ENCODE measurements around the gene CALCOCO2. TPM values are rescaled to one million over a fixed set of nuclear protein-coding genes. Genes with fewer than 3 reads are reported as not detected.
"Not testable (repeated sequence)": the region's sequence is repeated elsewhere in the genome, so short reads cannot be mapped to it uniquely, and the experiment has no call there.

The CALCOCO2 gene
- 133 TPM for polyA plus RNA-seq (2012; ENCODE audit: insufficient read depth, insufficient read length)

DNA sequence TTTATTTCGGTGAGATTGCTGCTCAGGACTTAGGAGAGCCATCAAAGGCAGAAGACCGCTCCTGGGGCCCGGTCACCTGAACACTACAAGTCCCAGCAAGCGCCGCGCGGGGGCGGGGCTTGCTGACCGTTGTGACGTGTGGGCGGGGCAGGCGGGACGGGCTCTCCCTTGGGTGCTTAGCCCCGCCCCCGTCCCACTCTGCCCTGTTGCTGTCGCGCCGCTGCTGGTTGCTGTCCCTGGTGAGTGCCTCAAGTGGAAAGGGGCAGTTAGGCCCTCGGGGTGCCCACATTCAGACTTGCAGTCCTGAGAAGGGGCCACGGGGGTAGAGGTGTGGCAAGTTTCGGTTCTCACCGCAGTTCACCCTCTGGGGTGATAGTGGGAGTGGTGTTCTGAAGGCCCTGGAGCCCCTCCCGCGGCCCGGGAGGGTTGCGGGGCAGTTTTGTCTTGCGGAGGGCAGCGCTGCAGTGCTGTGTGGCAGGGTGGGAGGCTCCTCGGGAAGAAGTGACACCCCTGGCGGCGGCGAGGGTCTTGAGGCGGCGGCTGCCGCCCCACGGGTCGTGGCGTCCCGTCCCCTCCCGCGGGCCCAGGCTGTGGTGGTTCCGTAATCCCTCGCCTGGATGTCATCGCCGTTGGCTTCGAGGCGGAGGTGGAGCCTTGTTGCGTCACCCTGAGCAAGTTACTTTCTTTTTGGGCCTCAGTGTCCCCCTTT is at the start of gene CALCOCO2:
TSS of gene CALCOCO2 (plus strand) at position 196 of the 709 bp plus-strand sequence. CDS start 10,673 bp downstream, outside the sequence.
- peak; percentile 81 for DNase-seq (ENCODE audit: low read depth, low spot score)
- H3K4me3 ChIP-seq (ENCODE audit: low read length): peak within 1 kb of the TSS; percentile 92

- no peak overlapping the region for H3K4me3 ChIP-seq (ENCODE audit: low read length)
- DNase-seq (ENCODE audit: low read depth, low spot score): no peak
Measured at GRCh38 chr17:48787828-48788227, 43.0 kb upstream of the CALCOCO2 start.

GRCh38 chr17:48790607-48791127 is 40.2 kb upstream of the CALCOCO2 start:
- no peak for DNase-seq (ENCODE audit: low read depth, low spot score)
- no peak overlapping the region for H3K4me3 ChIP-seq (ENCODE audit: low read length)

GRCh38 chr17:48791128-48792032 is 39.5 kb upstream of the CALCOCO2 start:
- H3K4me3 ChIP-seq (ENCODE audit: low read length): no peak overlapping the region

DNA sequence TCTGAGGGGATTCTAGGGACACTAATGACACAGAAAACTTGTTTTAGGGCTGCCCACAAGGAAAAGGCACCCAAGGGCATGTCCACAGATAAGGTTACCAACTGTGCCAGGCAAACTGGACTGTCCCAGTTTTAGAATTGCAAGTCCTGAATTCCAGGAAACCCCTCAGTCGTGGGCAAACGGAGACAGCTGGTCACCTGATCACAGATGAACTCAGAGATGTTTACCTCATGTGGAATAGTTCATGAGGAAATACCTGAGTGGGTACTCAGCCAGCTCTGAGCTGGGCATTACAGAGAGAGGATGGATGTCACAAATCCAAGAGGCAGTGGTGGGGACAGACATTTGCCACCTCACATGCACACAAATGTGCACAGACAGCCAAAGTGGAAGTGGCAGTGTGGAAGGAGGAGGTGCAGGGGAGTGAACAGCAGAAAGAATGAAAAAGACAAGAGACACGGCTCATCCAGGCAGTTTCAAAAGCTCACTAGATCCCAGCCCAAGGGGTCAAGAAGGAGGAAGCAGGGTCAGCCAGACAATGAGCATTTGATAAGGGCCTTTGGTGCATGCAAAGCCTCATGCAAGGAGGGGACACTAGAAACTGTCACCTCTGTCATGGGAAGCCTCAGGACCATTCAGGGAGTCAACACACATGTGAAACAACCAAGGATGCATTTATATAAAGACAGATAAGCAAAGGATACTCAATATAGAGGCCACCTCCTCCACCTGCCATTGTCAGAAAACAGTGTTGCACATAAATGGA is 38.6 kb upstream of the CALCOCO2 start:
- no peak for DNase-seq (ENCODE audit: low read depth, low spot score)
- H3K4me3 ChIP-seq (ENCODE audit: low read length): no peak overlapping the region

More at GRCh38 chr17:48791128-48792032, 39.5 kb upstream of the CALCOCO2 start:
- no peak for DNase-seq (ENCODE audit: low read depth, low spot score)

DNA sequence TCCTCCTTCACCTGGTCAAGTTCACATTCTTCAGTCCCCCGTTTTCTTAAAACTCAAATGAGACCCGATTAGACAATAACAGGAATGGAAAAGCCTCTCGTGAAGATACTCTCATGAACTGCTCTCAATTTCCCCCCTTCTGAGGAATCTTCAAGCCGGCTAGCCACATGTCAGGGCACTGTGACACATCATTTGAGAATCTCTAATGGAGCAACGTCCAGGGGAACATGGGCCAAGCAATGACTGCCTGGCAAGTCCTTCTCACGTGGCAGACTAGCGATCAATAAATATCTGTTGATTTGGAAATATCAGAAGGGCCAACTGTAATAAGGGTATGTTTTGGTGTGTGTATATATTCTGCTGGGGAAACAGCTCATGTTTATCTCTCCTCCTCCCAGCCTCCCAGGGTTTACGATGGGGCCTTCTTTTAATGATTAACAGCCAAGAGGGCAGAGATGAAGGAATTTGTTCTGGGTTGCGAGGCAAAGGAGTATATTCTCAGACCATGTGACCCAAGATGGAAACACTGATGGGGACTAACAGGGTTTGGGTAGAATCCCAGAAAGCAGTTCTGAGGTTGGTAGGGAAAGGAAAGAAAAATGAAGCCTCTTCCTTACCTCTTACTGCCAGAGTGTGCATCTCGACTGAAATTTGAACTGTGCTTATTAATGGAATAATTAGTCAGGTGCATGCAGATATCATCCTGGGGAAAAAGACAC is 35.2 kb upstream of the CALCOCO2 start:
- no peak overlapping the region for H3K4me3 ChIP-seq (ENCODE audit: low read length)
- DNase-seq (ENCODE audit: low read depth, low spot score): no peak

DNA sequence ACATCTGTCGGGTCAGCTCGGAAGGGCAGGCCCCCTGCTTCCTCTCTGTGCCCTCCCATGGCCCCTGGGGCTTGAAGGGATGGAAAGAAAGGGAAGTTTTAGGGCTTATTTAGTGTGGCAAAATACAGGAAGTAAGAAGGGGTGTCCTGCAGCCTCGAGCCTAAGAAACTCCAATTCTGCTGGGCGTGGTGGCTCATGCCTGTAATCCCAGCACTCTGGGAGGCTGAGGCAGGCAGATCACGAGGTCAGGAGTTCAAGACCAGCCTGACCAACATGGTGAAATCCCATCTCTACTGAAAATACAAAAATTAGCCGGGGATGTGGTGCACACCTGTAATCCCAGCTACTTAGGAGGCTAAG is 34.7 kb upstream of the CALCOCO2 start:
- not testable (repeated sequence) for DNase-seq (ENCODE audit: low read depth, low spot score)

GRCh38 chr17:48799069-48799723 is 31.6 kb upstream of the CALCOCO2 start:
- no peak overlapping the region for H3K4me3 ChIP-seq (ENCODE audit: low read length)
- DNase-seq (ENCODE audit: low read depth, low spot score): no peak

More for the DNA sequence above, 34.7 kb upstream of the CALCOCO2 start:
- H3K4me3 ChIP-seq (ENCODE audit: low read length): not testable (repeated sequence)

DNA sequence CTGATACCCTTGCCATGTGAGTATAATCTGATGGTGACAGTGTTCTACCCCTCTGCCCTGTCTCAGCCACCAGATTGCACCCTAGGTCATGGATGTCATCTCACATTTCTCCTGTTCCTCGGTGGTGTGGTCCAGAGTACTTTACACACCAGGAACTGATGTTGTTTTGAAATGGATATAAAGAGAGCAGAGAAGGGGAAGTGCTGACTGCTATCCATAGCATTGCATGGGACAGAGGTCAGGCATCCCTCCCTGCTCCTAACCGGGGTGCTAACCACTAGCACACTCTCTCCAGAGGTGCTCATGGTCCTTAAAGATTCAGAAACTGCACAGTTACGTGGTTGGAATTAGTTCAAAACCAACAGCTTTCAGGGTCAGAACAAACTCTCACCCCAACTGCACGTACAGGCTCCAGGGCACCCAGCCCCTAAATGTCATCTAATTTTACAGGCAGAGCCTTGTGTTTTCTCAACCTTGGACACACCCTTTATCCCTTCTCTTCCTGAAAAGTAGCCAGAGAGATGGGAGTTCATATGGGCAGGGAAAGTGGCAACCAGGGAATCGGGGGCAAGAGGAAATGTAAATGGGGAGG is 30.1 kb upstream of the CALCOCO2 start:
- no peak for DNase-seq (ENCODE audit: low read depth, low spot score)
- H3K4me3 ChIP-seq (ENCODE audit: low read length): no peak overlapping the region

GRCh38 chr17:48804936-48805411 is 25.9 kb upstream of the CALCOCO2 start:
- H3K4me3 ChIP-seq (ENCODE audit: low read length): no peak overlapping the region
- peak; percentile 57 for DNase-seq (ENCODE audit: low read depth, low spot score)

DNA sequence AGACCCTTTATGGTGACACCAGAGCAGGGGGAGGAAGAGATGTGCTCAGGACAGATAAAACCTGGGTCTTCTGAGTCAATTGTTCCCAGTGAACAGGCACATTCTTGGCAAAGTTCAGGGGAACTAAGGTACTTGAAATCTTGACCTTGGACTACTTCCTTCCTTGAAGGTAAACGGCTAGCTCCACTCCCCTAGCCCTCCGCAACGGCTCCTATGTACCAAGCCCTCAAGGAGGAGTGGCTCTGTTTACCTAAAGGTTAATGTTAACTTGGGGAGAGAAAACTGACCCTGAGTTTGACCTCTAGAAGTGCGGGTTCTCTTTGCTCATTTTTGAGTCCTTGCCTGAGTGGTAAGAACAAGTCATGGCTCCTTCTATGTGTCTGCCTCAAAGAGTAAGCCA is 21.7 kb upstream of the CALCOCO2 start:
- no peak overlapping the region for H3K4me3 ChIP-seq (ENCODE audit: low read length)
- DNase-seq (ENCODE audit: low read depth, low spot score): no peak

DNA sequence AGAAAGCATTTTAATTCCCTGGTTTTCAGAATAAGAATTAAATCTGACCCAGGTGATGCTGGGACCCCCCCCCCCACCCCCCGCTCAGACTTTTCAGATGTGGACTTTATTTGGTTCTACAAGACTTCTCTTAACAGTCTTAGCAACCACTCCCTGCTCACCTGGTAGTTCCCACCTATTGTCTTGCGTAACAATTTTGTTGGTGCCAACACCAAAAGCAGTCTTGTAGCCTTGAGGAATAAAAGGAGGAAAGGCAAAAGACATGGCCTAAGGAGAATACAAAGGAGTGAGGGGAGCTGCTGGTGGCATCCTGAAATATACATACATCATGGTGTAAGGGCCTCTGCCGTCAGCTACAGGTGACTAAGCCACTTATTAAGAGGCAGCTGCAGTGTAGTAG is 18.8 kb upstream of the CALCOCO2 start:
- no peak overlapping the region for H3K4me3 ChIP-seq (ENCODE audit: low read length)
- DNase-seq (ENCODE audit: low read depth, low spot score): no peak

DNA sequence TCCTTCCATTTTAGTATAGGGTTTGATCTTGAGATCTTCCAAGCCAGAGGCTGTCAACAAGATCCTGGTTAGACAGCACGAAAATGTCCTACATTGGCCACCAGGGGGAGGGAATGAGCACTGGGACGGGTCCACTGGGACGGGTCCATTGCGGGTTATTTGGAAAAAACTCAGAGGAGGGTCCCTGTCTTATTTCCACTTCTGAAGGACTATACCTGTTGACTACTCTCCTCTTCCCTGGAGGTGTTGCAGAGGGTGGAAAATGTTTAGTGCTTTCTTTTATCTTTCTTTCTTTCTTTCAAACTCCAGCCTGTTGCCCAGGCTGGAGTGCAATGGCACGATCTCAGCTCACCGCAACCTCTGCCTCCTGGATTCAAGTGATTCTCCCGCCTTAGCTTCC is 16.3 kb upstream of the CALCOCO2 start:
- no peak overlapping the region for H3K4me3 ChIP-seq (ENCODE audit: low read length)
- peak; percentile 49 for DNase-seq (ENCODE audit: low read depth, low spot score)

GRCh38 chr17:48815311-48815710 is 15.5 kb upstream of the CALCOCO2 start:
- H3K4me3 ChIP-seq (ENCODE audit: low read length): no peak overlapping the region
- DNase-seq (ENCODE audit: low read depth, low spot score): no peak

DNA sequence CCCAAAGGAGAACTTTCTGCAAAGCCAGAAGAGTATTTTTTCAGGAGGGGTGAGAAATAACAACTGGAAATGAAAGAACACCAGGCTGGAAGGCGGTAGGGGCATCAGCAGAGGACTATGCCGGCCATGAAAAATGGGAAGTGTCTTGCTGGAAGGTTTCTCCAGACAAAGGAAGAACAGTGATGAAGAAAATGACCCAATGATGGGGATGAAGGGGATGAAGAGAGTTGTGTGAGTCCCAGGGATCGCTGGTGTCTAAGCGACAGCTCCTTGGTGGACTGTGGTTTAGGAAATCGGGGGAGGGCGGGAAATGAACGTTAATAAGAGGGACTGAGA is 14.4 kb upstream of the CALCOCO2 start:
- no peak for DNase-seq (ENCODE audit: low read depth, low spot score)
- peak overlapping the region; percentile 59 for H3K4me3 ChIP-seq (ENCODE audit: low read length)

- peak; percentile 87 for DNase-seq (ENCODE audit: low read depth, low spot score)
- peak within 1 kb of the TSS; percentile 59 for H3K4me3 ChIP-seq (ENCODE audit: low read length)
Measured at GRCh38 chr17:48816774-48817590, 13.9 kb upstream of the CALCOCO2 start, which contains the start of gene TTLL6. Gene TTLL6 (minus strand): TSS chr17:48817229. CDS start chr17:48817072, 157 bp downstream.

DNA sequence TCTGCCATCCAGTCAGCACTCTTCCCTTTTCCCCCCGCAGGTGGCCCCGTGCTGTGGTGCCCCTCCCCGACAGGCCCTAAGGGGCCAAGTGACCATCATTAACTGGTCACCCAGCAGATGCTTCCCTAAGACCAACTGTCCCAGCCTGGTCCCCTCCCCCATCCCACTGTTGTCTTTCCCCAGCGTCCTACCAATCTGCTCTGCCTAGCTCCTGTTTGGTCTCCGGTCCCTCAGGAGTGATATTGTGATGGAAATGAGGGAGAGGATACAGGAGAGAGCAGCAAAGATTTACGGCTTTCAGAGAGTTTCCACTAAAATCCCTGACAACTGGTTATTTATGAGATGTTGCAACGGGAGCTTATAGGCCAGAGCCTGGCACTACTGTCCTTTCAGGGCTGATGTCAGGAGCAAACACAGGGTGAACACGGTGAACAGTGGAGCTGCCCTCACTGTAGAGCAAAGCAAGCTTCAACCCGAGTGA is 12.4 kb upstream of the CALCOCO2 start:
- no peak for DNase-seq (ENCODE audit: low read depth, low spot score)
- H3K4me3 ChIP-seq (ENCODE audit: low read length): no peak overlapping the region

All from Jurkat, Clone E6-1 (cell line).